ENCODE data around the gene CDC123. TPM values are rescaled to one million over a fixed set of nuclear protein-coding genes. Genes with fewer than 3 reads are reported as not detected.

Gene CDC123
- total RNA-seq, 1 donor from 2014 or later, result 60.2 TPM

DNA sequence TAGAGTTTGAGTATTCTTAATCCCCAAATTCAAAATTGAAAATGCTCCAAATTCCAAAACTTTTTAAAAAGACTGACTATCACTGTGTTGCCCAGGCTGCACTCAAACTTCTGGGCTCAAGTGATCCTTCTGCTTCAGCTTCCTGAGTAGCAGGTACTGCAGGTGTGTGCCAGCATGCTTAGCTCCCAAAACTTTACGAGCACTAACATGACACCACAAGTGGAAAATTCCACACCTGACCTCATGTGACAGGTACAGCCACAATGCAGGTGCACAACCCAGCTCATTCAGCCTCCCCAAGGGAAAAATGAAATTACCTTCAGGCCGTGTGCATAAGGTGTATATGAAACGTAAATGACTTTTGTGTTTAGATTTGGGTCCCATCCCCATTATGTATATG is 16.5 kb downstream of the CDC123 start:
- H3K4me1 Mint-ChIP-seq, result peaks cover 18% of the 10 kb centered on the region
- H3K36me3 Mint-ChIP-seq, result peaks cover 64% of the 10 kb centered on the region
- H3K4me3 Mint-ChIP-seq, result no peak overlapping the region
- no peaks in the 10 kb centered on the region for H3K27me3 Mint-ChIP-seq (ENCODE audit: low read depth)
- TF ChIP-seq, protein P1, sequence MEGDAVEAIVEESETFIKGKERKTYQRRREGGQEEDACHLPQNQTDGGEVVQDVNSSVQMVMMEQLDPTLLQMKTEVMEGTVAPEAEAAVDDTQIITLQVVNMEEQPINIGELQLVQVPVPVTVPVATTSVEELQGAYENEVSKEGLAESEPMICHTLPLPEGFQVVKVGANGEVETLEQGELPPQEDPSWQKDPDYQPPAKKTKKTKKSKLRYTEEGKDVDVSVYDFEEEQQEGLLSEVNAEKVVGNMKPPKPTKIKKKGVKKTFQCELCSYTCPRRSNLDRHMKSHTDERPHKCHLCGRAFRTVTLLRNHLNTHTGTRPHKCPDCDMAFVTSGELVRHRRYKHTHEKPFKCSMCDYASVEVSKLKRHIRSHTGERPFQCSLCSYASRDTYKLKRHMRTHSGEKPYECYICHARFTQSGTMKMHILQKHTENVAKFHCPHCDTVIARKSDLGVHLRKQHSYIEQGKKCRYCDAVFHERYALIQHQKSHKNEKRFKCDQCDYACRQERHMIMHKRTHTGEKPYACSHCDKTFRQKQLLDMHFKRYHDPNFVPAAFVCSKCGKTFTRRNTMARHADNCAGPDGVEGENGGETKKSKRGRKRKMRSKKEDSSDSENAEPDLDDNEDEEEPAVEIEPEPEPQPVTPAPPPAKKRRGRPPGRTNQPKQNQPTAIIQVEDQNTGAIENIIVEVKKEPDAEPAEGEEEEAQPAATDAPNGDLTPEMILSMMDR (IDR thresholded peaks at IDR 0.05; ENCODE audit: unreplicated experiment), result no peak
- peaks cover 21% of the 10 kb centered on the region for H3K9me3 Mint-ChIP-seq
- no peak for DNase-seq (ENCODE audit: low spot score in 2 of 2, unreplicated experiment in 2 of 2)
- H3K27ac Mint-ChIP-seq, result no peak overlapping the region

- TF ChIP-seq, protein P1 (IDR thresholded peaks at IDR 0.05; ENCODE audit: unreplicated experiment), result no peak
- Mint-ChIP-seq H3K9me3 (peaks cover 12% of the 10 kb centered on the region), H3K36me3 (peaks cover 56% of the 10 kb centered on the region), H3K27me3 (ENCODE audit: low read depth) (no peaks in the 10 kb centered on the region), H3K27ac (no peak overlapping the region), H3K4me1 (peaks cover 18% of the 10 kb centered on the region), H3K4me3 (no peak overlapping the region)
- no peak for DNase-seq (ENCODE audit: low spot score in 2 of 2, unreplicated experiment in 2 of 2)
These were observed 17.6 kb downstream of the CDC123 start for GRCh38 chr10:12213621-12214020.

- H3K4me1 Mint-ChIP-seq, result peaks cover 18% of the 10 kb centered on the region
- TF ChIP-seq, protein P1 (IDR thresholded peaks at IDR 0.05; ENCODE audit: unreplicated experiment), result no peak
- H3K27me3 Mint-ChIP-seq (ENCODE audit: low read depth), result no peaks in the 10 kb centered on the region
- peaks cover 56% of the 10 kb centered on the region for H3K36me3 Mint-ChIP-seq
- H3K9me3 Mint-ChIP-seq, result peaks cover 12% of the 10 kb centered on the region
- H3K4me3 Mint-ChIP-seq, result no peak overlapping the region
- DNase-seq (ENCODE audit: low spot score in 2 of 2, unreplicated experiment in 2 of 2), result no peak
- peak overlapping the region; percentile 74 for H3K27ac Mint-ChIP-seq
These were observed 18.1 kb downstream of the CDC123 start for GRCh38 chr10:12214093-12214492.

GRCh38 chr10:12214763-12215218 is 18.8 kb downstream of the CDC123 start:
- Mint-ChIP-seq H3K36me3 (peaks cover 56% of the 10 kb centered on the region), H3K4me1 (peaks cover 18% of the 10 kb centered on the region), H3K9me3 (peaks cover 12% of the 10 kb centered on the region), H3K27ac (peak overlapping the region; percentile 74), H3K4me3 (no peak overlapping the region), H3K27me3 (ENCODE audit: low read depth) (no peaks in the 10 kb centered on the region)
- DNase-seq (ENCODE audit: low spot score in 2 of 2, unreplicated experiment in 2 of 2), result no peak
- TF ChIP-seq, protein P1 (IDR thresholded peaks at IDR 0.05; ENCODE audit: unreplicated experiment), result peak; percentile 77

GRCh38 chr10:12218991-12219390 is 23.0 kb downstream of the CDC123 start:
- no peak for DNase-seq (ENCODE audit: low spot score in 2 of 2, unreplicated experiment in 2 of 2)
- TF ChIP-seq, protein P1 (IDR thresholded peaks at IDR 0.05; ENCODE audit: unreplicated experiment), result no peak
- Mint-ChIP-seq H3K27ac (no peak overlapping the region), H3K4me1 (peaks cover 10% of the 10 kb centered on the region), H3K4me3 (no peak overlapping the region), H3K9me3 (no peaks in the 10 kb centered on the region), H3K27me3 (ENCODE audit: low read depth) (no peaks in the 10 kb centered on the region), H3K36me3 (peaks cover 45% of the 10 kb centered on the region)
